Sigmoid colon (tissue), 7 donors: Measurements from ENCODE around the gene IPPK. TPM values are rescaled to one million over a fixed set of nuclear protein-coding genes. Genes with fewer than 3 reads are reported as not detected.

Source experiments
- DNase-seq: peaks from one replicate; pipeline ENCODE4 v3.0.0-alpha.2; 2019
- H3K27ac ChIP-seq, 4 donors: fragments of 200-600 bp; sonication (generic); one replicate each; pipeline ENCODE4 v1.5.1; 2016 to 2019; ENCODE audit warnings: mild to moderate bottlenecking in 1 of 4
- H3K27me3 ChIP-seq, 3 donors: fragments of 200-600 bp; sonication (generic); one replicate each; pipeline ENCODE4 v1.5.1; 2019; ENCODE audit warnings: mild to moderate bottlenecking in 1 of 3
- H3K36me3 ChIP-seq, 4 donors: fragments of 200-600 bp; sonication (generic); one replicate each; pipeline ENCODE4 v1.5.1; 2016 to 2019
- H3K4me1 ChIP-seq, 4 donors: fragments of 200-600 bp; sonication (generic); one replicate each; pipeline ENCODE4 v1.5.1; 2017 to 2019
- H3K4me3 ChIP-seq, 4 donors: fragments of 200-600 bp; sonication (generic); one replicate each; pipeline ENCODE4 v1.5.1; 2017 to 2019; ENCODE audit warnings: mild to moderate bottlenecking in 2 of 4, moderate library complexity in 1 of 4
- H3K9me3 ChIP-seq, 4 donors: fragments of 200-600 bp in 3 of 4; sonication (generic) in 3 of 4; one replicate each; pipeline versions ENCODE4 v1.5.1 to v1.6.1; 2013 to 2019
- EP300 ChIP-seq, 4 donors: sonication (generic); formaldehyde crosslinking; IDR thresholded peaks; one replicate each; pipeline ENCODE4 v1.6.1; 2017; ENCODE audit warnings: antibody characterized with exemption in 4 of 4
- POLR2A ChIP-seq, 2 donors: fragments of 450-650 bp; IDR thresholded peaks; one replicate each; pipeline ENCODE4 v1.6.1; 2016; ENCODE audit warnings: antibody characterized with exemption in 2 of 2, mild to moderate bottlenecking in 2 of 2, moderate library complexity in 2 of 2
- POLR2AphosphoS5 ChIP-seq, 4 donors: sonication (generic); formaldehyde crosslinking; IDR thresholded peaks; one replicate each; pipeline ENCODE4 v1.6.1; 2017; ENCODE audit warnings: antibody characterized with exemption in 4 of 4
- WGBS, 2 donors: extraction: QIAGEN DNeasy Blood & Tissue Kit; methylation state at CpG; one replicate each; pipeline ENCODE4 v1.1.7; 2013; 5-methylcytosine and 5-hydroxymethylcytosine counted together
- intact Hi-C: fragments of 100-400 bp; cut with DNase I; formaldehyde crosslinking; loops from one replicate; pipeline ENCODE4 v1.15.1; 2023
- polyA plus RNA-seq, 3 donors: library from polyadenylated mRNA; stranded (reverse); fragments of 200-250 nt; gene quantifications; one replicate each; pipeline ENCODE4 v1.2.3, GENCODE V29; 2013
- total RNA-seq, 4 donors: library from RNA; depleted of rRNA; stranded (reverse); fragments of >200 nt; gene quantifications; one replicate each; pipeline ENCODE4 v1.1.0, GENCODE V29; 2016
- TF ChIP-seq, protein P1 (sequence below), 4 experiments: fragments of 450-650 bp in 3 of 4; fragments of 200-600 bp in 1 of 4; IDR thresholded peaks; one replicate each; pipeline ENCODE4 v1.5.1; 2016 to 2019; ENCODE audit warnings: antibody characterized with exemption in 4 of 4, mild to moderate bottlenecking in 3 of 4, moderate library complexity in 2 of 4
- donor health status: healthy with polysubstance abuse.
- donor health status: Bipolar disorder and iron deficiency.
- donor health status: healthy.

IPPK gene
- total and polyA plus RNA-seq, 7 donors: 3.6 to 12.5 (median 6.4) TPM

DNA sequence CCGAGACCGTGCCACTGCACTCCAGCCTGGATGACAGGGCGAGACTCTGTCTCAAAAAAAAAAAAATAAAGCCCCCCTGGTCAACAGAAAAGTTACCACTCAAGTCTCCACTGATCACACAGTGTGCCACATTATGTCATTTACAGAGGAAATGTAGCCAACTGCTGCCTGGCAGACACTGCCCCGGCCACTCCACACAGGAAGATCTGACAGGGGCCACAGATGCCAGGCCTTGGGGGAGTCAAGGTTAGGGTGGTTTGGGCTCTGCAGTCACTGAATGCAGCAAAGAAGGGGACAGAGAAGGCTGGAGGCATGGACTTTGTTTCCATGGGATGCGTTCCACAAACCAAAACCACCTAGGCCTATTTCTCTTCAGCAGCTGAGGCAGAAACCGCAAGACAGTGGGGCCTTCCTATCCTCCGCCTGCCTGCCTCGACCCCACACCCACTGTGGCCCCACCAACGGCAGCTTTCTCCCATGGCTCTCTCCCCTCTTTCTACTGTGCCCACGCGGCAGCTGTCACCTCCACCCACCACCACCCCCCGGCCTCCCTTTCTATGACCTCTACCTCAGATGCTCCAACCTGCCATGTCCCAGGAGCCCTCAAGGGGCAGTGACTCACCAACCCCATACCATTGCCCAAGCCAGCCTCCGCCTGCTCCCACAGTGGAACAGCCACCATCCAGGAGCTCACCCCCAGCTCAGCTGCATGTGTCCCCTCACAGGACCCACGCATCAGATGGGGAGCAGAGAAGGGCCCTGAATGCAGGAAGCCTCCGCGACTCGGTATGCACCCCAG lies 12.4 kb downstream of the IPPK start:
- TF ChIP-seq EP300 (IDR thresholded peaks at IDR 0.05) (no peak), POLR2A (IDR thresholded peaks at IDR 0.05) (no peak), POLR2AphosphoS5 (IDR thresholded peaks at IDR 0.05) (no peak)
- TF ChIP-seq, protein P1, sequence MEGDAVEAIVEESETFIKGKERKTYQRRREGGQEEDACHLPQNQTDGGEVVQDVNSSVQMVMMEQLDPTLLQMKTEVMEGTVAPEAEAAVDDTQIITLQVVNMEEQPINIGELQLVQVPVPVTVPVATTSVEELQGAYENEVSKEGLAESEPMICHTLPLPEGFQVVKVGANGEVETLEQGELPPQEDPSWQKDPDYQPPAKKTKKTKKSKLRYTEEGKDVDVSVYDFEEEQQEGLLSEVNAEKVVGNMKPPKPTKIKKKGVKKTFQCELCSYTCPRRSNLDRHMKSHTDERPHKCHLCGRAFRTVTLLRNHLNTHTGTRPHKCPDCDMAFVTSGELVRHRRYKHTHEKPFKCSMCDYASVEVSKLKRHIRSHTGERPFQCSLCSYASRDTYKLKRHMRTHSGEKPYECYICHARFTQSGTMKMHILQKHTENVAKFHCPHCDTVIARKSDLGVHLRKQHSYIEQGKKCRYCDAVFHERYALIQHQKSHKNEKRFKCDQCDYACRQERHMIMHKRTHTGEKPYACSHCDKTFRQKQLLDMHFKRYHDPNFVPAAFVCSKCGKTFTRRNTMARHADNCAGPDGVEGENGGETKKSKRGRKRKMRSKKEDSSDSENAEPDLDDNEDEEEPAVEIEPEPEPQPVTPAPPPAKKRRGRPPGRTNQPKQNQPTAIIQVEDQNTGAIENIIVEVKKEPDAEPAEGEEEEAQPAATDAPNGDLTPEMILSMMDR (IDR thresholded peaks at IDR 0.05): no peak
- no peak for DNase-seq
- intact Hi-C loops: loop anchor here (10.0 kb wide), 1 partner anchor 513 kb away; no protein-coding TSS in a partner anchor
- H3K9me3 ChIP-seq: no peaks in the 10 kb centered on the region
- no peak overlapping the region for H3K27ac ChIP-seq
- peaks cover 0 to 20% (median 19%) of the 10 kb centered on the region in 4 donors for H3K4me1 ChIP-seq
- no peak overlapping the region for H3K4me3 ChIP-seq
- WGBS, 2 donors: 92 to 95% methylated on average over 17 of the region's 17 CpGs
- no peaks in the 10 kb centered on the region for H3K27me3 ChIP-seq
- H3K36me3 ChIP-seq: peaks cover 0 to 23% (median 0%) of the 10 kb centered on the region in 4 donors

DNA sequence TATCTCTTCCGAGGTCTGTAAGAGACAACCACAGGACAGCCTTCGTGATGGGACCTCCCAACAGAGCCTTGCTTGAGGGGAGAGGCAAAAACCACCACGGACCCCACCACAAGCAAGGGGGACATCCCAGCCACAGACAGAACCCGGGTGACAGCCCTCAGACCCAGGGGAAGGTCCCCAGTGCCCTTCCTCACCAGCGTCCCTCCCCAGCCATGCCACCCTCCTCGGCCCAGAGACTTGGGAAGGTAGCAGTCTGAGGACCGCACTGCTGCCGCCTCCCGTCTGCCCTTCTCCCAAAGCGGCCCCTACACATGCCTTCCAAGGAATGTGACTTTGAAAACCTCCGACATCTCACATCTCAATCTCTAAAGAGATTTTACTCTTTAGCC lies 13.4 kb downstream of the IPPK start:
- intact Hi-C loops: loop anchor here (10.0 kb wide), 1 partner anchor 512 kb away; no protein-coding TSS in a partner anchor
- 94 to 96% methylated on average over 11 of the region's 11 CpGs for whole genome bisulfite sequencing, 2 donors

DNA sequence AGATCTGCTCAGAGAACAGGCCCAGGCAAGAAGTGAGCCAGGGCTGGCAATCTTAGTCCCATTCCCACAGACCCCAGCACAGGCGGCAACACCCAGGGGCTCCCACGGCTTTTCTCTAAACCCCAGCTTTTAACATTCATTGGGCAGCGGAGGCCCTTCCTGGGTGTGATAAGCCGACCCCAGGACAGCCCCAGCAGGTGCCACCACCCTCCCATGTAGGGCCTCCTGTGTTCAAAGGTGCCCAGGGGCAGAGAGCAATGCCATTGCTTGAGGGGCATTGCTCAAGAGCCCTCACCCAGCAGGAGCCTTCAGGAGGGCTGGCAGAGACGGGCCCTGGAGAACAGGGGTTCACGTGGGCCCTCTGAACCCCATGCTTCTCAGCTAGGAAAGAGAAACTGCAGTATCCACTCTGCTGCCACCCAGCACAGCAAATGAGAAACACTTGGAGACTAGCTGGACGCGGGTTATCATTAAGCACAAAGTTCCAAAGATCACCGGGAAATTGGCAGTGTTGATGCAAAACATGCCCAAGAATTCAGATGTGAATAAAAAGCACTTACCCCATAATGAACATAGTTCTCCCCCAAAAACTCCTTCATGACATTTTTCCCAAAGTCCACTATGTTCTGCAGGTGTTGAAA lies 13.9 kb downstream of the IPPK start:
- intact Hi-C loops: loop anchor here (10.0 kb wide), 1 partner anchor 511 kb away; no protein-coding TSS in a partner anchor
- H3K27ac ChIP-seq: no peak overlapping the region
- peaks cover 0 to 33% (median 29%) of the 10 kb centered on the region in 4 donors for H3K4me1 ChIP-seq
- H3K4me3 ChIP-seq: no peak overlapping the region
- no peaks in the 10 kb centered on the region for H3K27me3 ChIP-seq
- H3K9me3 ChIP-seq: no peaks in the 10 kb centered on the region
- DNase-seq: no peak
- H3K36me3 ChIP-seq: peaks cover 0 to 23% (median 0%) of the 10 kb centered on the region in 4 donors
- no peak for TF ChIP-seq POLR2AphosphoS5 (IDR thresholded peaks at IDR 0.05)
- TF ChIP-seq EP300 (IDR thresholded peaks at IDR 0.05): no peak
- WGBS, 2 donors: 70 to 90% methylated on average over 9 of the region's 9 CpGs

More for the DNA sequence above, 13.4 kb downstream of the IPPK start:
- H3K27ac ChIP-seq: no peak overlapping the region
- H3K36me3 ChIP-seq: peaks cover 0 to 23% (median 0%) of the 10 kb centered on the region in 4 donors
- H3K4me3 ChIP-seq: no peak overlapping the region
- TF ChIP-seq POLR2AphosphoS5 (IDR thresholded peaks at IDR 0.05) (no peak), POLR2A (IDR thresholded peaks at IDR 0.05) (no peak), EP300 (IDR thresholded peaks at IDR 0.05) (no peak)
- TF ChIP-seq, protein P1 (IDR thresholded peaks at IDR 0.05): no peak
- H3K9me3 ChIP-seq: no peaks in the 10 kb centered on the region
- peaks cover 0 to 28% (median 26%) of the 10 kb centered on the region in 4 donors for H3K4me1 ChIP-seq
- no peak for DNase-seq
- H3K27me3 ChIP-seq: no peaks in the 10 kb centered on the region

DNA sequence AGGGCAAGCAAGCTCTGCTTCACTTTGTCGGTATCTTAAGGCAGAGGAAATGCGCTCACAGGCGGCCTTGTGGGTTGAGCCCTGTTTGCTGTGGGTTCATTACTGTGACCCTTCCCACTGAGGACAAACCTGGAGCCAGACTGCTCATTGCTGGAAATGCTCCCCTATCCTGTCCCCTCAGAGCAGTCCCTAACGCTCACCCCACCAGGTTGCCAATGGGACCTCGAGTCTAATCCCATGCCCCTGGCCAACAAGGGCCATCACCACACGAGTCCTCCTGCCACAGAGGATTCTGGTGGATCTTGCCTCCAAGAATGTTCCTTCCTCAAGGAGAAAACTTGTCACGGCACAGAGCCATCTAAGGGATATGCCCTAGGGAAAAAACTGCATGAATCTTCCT lies 14.6 kb downstream of the IPPK start:
- no peak for DNase-seq
- Histone ChIP-seq H3K27ac (no peak overlapping the region), H3K4me1 (peaks cover 0 to 40% (median 34%) of the 10 kb centered on the region in 4 donors), H3K36me3 (peaks cover 0 to 23% (median 0%) of the 10 kb centered on the region in 4 donors), H3K27me3 (no peaks in the 10 kb centered on the region), H3K4me3 (no peak overlapping the region), H3K9me3 (no peaks in the 10 kb centered on the region)
- TF ChIP-seq, protein P1 (IDR thresholded peaks at IDR 0.05): no peak
- TF ChIP-seq POLR2AphosphoS5 (IDR thresholded peaks at IDR 0.05) (no peak), EP300 (IDR thresholded peaks at IDR 0.05) (no peak), POLR2A (IDR thresholded peaks at IDR 0.05) (no peak)
- 95% methylated on average over 7 of the region's 7 CpGs for WGBS, 2 donors
- intact Hi-C loops: loop anchor here (10.0 kb wide), 1 partner anchor 511 kb away; no protein-coding TSS in a partner anchor
